HepG2 (cell line): ENCODE results near the gene RCOR1. TPM values are rescaled to one million over a fixed set of nuclear protein-coding genes. Genes with fewer than 3 reads are reported as not detected.
A peak's percentile ranks its signal among the peaks of the same experiment; 100 is the strongest.

Experiments used
- SALL1 ChIP-seq: sonication (generic); formaldehyde crosslinking; IDR thresholded peaks from 2 replicates; pipeline ENCODE4 v1.8.0; 2022; ENCODE audit warnings: mild to moderate bottlenecking, missing genetic modification reagents
- ZKSCAN1 ChIP-seq: fragments of 150-350 bp; IDR thresholded peaks from 2 replicates; pipeline ENCODE4 v1.6.1; 2014; ENCODE audit warnings: low read length
- polyA plus RNA-seq, 8 experiments: library from polyadenylated mRNA; depleted of rRNA in 3 of 8; stranded (reverse) in 7 of 8; unstranded in 1 of 8; fragments of >200 nt; fragmentation: Illumina TruSeq in 4 of 8; extraction: Trizol in 4 of 8; gene quantifications; 2 replicates each; pipeline versions ENCODE4 v1.2.1 to v1.2.3, GENCODE V29; 2011 to 2016; ENCODE audit warnings: low read depth in 4 of 8, missing spikeins in 1 of 8, mixed read lengths in 1 of 8; ENCODE audit not compliant: insufficient read depth in 1 of 8
- total RNA-seq, 5 experiments: library from RNA; depleted of rRNA; stranded (reverse); fragments of >200 nt; fragmentation: Illumina TruSeq; extraction: Trizol; gene quantifications; 2 replicates each; pipeline ENCODE4 v1.2.3, GENCODE V29; 2016; ENCODE audit warnings: low read depth in 1 of 5
- TF ChIP-seq, protein P1 (sequence below): sonication (generic); formaldehyde crosslinking; IDR thresholded peaks from 2 replicates; pipeline ENCODE4 v1.5.0; 2020; ENCODE audit warnings: mild to moderate bottlenecking, missing genetic modification reagents, borderline replicate concordance
- TF ChIP-seq, protein P2 (sequence below): sonication (generic); formaldehyde crosslinking; IDR thresholded peaks from 2 replicates; pipeline ENCODE4 v1.4.0; 2020; ENCODE audit warnings: missing genetic modification reagents
- TF ChIP-seq, protein P3 (sequence below): sonication (generic); formaldehyde crosslinking; IDR thresholded peaks from 2 replicates; pipeline ENCODE4 v1.4.0; 2020; ENCODE audit warnings: missing genetic modification reagents
- TF ChIP-seq, protein P4 (sequence below): sonication (generic); formaldehyde crosslinking; IDR thresholded peaks from 2 replicates; pipeline ENCODE4 v1.5.1; 2020; ENCODE audit warnings: mild to moderate bottlenecking, missing genetic modification reagents, moderate library complexity
- TF ChIP-seq, protein P5 (sequence below), 2 experiments: sonication (generic) in 1 of 2; formaldehyde crosslinking in 1 of 2; IDR thresholded peaks; 2 replicates each; pipeline versions ENCODE4 v1.4.0 to v1.6.1; 2018 to 2020; ENCODE audit warnings: missing genetic modification reagents in 2 of 2, borderline replicate concordance in 1 of 2, low read depth in 1 of 2, mild to moderate bottlenecking in 1 of 2, missing biosample characterization in 1 of 2
- TF ChIP-seq, protein P6 (sequence below): sonication (generic); formaldehyde crosslinking; IDR thresholded peaks from 2 replicates; pipeline ENCODE4 v1.4.0; 2020; ENCODE audit warnings: missing genetic modification reagents, borderline replicate concordance

The RCOR1 gene
- total and polyA plus RNA-seq, 2 of the 13 experiments (the other 11 are each of a cell fraction or from before 2014, with no cell fraction given), result 10.2 to 11.1 TPM

DNA sequence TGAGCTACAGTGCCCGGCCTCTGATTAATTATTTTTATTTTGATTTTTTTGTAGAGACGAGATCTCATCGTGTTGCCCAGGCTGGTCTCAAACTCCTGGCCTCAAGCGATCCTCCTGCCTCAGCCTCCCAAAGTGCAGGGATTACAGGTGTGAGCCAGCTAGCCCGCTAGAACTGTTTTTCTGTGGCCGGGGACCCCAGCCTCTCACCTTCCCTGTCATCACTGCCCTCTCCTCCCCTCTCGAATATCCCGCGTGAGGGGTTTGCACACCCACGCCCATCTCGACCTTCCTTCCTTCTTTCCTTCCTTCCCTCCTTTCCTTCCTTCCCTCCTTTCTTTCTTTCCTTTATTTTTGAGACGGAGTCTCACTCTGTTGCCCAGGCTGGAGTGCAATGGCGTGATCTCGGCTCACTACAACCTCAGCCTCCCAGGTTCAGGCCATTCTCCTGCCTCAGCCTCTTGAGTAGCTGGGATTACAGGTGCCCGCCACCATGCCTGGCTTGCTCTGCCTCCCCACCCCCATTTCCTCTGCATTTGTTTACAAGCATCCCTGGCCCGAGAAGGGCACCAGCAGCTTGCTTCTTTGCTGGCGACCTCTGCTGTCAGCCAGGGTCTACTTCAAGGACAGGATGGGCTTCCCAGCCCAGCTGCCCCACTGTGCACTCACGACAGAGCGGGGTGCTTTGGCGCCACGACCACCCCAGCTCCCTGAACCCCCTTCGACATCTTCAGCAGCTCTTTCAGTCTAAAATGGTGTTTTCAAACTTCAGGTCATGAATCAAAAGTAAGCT lies 180.5 kb downstream of the RCOR1 start (continued):
- TF ChIP-seq, protein P1, sequence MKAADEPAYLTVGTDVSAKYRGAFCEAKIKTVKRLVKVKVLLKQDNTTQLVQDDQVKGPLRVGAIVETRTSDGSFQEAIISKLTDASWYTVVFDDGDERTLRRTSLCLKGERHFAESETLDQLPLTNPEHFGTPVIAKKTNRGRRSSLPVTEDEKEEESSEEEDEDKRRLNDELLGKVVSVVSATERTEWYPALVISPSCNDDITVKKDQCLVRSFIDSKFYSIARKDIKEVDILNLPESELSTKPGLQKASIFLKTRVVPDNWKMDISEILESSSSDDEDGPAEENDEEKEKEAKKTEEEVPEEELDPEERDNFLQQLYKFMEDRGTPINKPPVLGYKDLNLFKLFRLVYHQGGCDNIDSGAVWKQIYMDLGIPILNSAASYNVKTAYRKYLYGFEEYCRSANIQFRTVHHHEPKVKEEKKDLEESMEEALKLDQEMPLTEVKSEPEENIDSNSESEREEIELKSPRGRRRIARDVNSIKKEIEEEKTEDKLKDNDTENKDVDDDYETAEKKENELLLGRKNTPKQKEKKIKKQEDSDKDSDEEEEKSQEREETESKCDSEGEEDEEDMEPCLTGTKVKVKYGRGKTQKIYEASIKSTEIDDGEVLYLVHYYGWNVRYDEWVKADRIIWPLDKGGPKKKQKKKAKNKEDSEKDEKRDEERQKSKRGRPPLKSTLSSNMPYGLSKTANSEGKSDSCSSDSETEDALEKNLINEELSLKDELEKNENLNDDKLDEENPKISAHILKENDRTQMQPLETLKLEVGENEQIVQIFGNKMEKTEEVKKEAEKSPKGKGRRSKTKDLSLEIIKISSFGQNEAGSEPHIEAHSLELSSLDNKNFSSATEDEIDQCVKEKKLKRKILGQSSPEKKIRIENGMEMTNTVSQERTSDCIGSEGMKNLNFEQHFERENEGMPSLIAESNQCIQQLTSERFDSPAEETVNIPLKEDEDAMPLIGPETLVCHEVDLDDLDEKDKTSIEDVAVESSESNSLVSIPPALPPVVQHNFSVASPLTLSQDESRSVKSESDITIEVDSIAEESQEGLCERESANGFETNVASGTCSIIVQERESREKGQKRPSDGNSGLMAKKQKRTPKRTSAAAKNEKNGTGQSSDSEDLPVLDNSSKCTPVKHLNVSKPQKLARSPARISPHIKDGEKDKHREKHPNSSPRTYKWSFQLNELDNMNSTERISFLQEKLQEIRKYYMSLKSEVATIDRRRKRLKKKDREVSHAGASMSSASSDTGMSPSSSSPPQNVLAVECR (CRISPR knock-in tag), result peak; percentile 27; the same call in 1 of the 2 replicates
- TF ChIP-seq, protein P2, sequence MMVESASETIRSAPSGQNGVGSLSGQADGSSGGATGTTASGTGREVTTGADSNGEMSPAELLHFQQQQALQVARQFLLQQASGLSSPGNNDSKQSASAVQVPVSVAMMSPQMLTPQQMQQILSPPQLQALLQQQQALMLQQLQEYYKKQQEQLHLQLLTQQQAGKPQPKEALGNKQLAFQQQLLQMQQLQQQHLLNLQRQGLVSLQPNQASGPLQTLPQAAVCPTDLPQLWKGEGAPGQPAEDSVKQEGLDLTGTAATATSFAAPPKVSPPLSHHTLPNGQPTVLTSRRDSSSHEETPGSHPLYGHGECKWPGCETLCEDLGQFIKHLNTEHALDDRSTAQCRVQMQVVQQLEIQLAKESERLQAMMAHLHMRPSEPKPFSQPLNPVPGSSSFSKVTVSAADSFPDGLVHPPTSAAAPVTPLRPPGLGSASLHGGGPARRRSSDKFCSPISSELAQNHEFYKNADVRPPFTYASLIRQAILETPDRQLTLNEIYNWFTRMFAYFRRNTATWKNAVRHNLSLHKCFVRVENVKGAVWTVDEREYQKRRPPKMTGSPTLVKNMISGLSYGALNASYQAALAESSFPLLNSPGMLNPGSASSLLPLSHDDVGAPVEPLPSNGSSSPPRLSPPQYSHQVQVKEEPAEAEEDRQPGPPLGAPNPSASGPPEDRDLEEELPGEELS (CRISPR knock-in tag), result peak; percentile 77
- TF ChIP-seq, protein P3, sequence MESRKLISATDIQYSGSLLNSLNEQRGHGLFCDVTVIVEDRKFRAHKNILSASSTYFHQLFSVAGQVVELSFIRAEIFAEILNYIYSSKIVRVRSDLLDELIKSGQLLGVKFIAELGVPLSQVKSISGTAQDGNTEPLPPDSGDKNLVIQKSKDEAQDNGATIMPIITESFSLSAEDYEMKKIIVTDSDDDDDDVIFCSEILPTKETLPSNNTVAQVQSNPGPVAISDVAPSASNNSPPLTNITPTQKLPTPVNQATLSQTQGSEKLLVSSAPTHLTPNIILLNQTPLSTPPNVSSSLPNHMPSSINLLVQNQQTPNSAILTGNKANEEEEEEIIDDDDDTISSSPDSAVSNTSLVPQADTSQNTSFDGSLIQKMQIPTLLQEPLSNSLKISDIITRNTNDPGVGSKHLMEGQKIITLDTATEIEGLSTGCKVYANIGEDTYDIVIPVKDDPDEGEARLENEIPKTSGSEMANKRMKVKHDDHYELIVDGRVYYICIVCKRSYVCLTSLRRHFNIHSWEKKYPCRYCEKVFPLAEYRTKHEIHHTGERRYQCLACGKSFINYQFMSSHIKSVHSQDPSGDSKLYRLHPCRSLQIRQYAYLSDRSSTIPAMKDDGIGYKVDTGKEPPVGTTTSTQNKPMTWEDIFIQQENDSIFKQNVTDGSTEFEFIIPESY (CRISPR knock-in tag), result peak; percentile 75
- TF ChIP-seq, protein P4, sequence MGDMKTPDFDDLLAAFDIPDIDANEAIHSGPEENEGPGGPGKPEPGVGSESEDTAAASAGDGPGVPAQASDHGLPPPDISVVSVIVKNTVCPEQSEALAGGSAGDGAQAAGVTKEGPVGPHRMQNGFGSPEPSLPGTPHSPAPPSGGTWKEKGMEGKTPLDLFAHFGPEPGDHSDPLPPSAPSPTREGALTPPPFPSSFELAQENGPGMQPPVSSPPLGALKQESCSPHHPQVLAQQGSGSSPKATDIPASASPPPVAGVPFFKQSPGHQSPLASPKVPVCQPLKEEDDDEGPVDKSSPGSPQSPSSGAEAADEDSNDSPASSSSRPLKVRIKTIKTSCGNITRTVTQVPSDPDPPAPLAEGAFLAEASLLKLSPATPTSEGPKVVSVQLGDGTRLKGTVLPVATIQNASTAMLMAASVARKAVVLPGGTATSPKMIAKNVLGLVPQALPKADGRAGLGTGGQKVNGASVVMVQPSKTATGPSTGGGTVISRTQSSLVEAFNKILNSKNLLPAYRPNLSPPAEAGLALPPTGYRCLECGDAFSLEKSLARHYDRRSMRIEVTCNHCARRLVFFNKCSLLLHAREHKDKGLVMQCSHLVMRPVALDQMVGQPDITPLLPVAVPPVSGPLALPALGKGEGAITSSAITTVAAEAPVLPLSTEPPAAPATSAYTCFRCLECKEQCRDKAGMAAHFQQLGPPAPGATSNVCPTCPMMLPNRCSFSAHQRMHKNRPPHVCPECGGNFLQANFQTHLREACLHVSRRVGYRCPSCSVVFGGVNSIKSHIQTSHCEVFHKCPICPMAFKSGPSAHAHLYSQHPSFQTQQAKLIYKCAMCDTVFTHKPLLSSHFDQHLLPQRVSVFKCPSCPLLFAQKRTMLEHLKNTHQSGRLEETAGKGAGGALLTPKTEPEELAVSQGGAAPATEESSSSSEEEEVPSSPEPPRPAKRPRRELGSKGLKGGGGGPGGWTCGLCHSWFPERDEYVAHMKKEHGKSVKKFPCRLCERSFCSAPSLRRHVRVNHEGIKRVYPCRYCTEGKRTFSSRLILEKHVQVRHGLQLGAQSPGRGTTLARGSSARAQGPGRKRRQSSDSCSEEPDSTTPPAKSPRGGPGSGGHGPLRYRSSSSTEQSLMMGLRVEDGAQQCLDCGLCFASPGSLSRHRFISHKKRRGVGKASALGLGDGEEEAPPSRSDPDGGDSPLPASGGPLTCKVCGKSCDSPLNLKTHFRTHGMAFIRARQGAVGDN (CRISPR knock-in tag), result peak; percentile 51
- TF ChIP-seq ZKSCAN1 (peak; percentile 51; the same call in 1 of the 2 replicates), SALL1 (peak; percentile 63; the same call in 1 of the 2 replicates)
- TF ChIP-seq, protein P5, sequence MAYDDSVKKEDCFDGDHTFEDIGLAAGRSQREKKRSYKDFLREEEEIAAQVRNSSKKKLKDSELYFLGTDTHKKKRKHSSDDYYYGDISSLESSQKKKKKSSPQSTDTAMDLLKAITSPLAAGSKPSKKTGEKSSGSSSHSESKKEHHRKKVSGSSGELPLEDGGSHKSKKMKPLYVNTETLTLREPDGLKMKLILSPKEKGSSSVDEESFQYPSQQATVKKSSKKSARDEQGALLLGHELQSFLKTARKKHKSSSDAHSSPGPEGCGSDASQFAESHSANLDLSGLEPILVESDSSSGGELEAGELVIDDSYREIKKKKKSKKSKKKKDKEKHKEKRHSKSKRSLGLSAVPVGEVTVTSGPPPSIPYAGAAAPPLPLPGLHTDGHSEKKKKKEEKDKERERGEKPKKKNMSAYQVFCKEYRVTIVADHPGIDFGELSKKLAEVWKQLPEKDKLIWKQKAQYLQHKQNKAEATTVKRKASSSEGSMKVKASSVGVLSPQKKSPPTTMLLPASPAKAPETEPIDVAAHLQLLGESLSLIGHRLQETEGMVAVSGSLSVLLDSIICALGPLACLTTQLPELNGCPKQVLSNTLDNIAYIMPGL (CRISPR knock-in tag; IDR thresholded peaks at IDR 0.05; ENCODE audit: borderline replicate concordance in 1 of 2, low read depth in 1 of 2), result peak in 1 of 2 experiments; percentile 39; a peak in 1 of 4 replicates
- TF ChIP-seq, protein P6, sequence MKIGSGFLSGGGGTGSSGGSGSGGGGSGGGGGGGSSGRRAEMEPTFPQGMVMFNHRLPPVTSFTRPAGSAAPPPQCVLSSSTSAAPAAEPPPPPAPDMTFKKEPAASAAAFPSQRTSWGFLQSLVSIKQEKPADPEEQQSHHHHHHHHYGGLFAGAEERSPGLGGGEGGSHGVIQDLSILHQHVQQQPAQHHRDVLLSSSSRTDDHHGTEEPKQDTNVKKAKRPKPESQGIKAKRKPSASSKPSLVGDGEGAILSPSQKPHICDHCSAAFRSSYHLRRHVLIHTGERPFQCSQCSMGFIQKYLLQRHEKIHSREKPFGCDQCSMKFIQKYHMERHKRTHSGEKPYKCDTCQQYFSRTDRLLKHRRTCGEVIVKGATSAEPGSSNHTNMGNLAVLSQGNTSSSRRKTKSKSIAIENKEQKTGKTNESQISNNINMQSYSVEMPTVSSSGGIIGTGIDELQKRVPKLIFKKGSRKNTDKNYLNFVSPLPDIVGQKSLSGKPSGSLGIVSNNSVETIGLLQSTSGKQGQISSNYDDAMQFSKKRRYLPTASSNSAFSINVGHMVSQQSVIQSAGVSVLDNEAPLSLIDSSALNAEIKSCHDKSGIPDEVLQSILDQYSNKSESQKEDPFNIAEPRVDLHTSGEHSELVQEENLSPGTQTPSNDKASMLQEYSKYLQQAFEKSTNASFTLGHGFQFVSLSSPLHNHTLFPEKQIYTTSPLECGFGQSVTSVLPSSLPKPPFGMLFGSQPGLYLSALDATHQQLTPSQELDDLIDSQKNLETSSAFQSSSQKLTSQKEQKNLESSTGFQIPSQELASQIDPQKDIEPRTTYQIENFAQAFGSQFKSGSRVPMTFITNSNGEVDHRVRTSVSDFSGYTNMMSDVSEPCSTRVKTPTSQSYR (CRISPR knock-in tag), result peak; percentile 76; the same call in 1 of the 2 replicates
